ENCODE data around the gene CGREF1. TPM values are rescaled to one million over a fixed set of nuclear protein-coding genes. Genes with fewer than 3 reads are reported as not detected.

CGREF1 gene
- total RNA-seq, 1 experiment from 2014 or later = 3.7 TPM

DNA sequence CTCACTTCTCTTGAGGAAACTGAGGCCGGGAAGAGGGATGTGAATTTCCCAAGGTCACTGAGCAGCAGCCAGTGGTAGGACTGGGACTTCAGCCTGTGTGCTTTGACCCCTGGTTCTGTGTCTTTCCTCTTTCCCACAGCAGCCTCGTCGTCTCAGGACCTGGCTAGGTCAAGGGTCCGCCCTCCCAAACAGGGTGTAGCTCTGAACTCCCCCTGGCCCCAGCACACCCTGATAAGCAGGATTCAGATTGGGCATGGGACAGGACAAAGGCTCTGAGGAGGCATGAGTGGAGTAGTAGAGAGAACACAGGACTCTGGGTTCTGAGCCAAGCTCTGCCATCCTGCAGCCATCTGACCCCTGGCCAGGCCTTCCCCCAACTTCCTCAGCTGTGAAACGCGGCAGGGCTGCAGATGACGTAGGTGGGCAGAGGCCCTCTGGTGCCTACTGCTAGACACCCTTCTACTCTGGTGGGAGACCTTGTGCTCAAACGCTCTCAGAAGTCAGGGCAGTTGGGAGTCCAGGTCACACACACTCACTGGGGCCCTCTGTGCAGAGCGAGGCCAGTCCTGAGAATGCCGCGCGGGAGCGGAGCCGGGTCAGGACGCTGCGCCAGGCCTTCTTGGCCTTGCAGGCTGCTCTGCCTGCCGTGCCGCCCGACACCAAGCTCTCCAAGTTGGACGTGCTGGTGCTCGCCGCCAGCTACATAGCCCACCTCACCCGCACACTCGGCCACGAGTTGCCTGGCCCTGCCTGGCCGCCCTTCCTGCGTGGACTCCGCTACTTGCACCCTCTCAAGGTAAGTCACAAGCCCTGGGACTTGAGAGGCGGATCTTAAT is 30.9 kb upstream of the CGREF1 start:
- Mint-ChIP-seq H3K27me3 (ENCODE audit: unreplicated experiment) (peaks cover 56% of the 10 kb centered on the region), H3K4me1 (ENCODE audit: low read depth, unreplicated experiment) (no peaks in the 10 kb centered on the region), H3K27ac (ENCODE audit: unreplicated experiment) (no peak overlapping the region), H3K9me3 (ENCODE audit: low read depth, unreplicated experiment) (no peaks in the 10 kb centered on the region), H3K36me3 (ENCODE audit: insufficient read depth, unreplicated experiment) (no peaks in the 10 kb centered on the region), H3K4me3 (ENCODE audit: low read depth, unreplicated experiment) (no peak overlapping the region)
- intact Hi-C loops (cut with micrococcal nuclease; ENCODE audit: unreplicated experiment) = no loop called here
- CTCF ChIA-PET = interaction anchor here (0.6 kb wide), 1 partner anchor 133 kb away, joined by 3 read pairs; no protein-coding TSS in a partner anchor
- no TSS peak for BruUV-seq (replicated peaks)
- TF ChIP-seq, protein P1, sequence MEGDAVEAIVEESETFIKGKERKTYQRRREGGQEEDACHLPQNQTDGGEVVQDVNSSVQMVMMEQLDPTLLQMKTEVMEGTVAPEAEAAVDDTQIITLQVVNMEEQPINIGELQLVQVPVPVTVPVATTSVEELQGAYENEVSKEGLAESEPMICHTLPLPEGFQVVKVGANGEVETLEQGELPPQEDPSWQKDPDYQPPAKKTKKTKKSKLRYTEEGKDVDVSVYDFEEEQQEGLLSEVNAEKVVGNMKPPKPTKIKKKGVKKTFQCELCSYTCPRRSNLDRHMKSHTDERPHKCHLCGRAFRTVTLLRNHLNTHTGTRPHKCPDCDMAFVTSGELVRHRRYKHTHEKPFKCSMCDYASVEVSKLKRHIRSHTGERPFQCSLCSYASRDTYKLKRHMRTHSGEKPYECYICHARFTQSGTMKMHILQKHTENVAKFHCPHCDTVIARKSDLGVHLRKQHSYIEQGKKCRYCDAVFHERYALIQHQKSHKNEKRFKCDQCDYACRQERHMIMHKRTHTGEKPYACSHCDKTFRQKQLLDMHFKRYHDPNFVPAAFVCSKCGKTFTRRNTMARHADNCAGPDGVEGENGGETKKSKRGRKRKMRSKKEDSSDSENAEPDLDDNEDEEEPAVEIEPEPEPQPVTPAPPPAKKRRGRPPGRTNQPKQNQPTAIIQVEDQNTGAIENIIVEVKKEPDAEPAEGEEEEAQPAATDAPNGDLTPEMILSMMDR (IDR thresholded peaks at IDR 0.05; ENCODE audit: unreplicated experiment) = no peak
- DNase-seq = no peak

GRCh38 chr2:27148801-27149439 is 30.0 kb upstream of the CGREF1 start, which contains the start of gene TCF23:
Gene TCF23 (plus strand): TSS chr2:27149004. CDS start chr2:27149134, 130 bp downstream.
- Mint-ChIP-seq H3K9me3 (ENCODE audit: low read depth, unreplicated experiment) (no peaks in the 10 kb centered on the region), H3K27ac (ENCODE audit: unreplicated experiment) (no peak within 1 kb of the TSS), H3K4me3 (ENCODE audit: low read depth, unreplicated experiment) (no peak within 1 kb of the TSS), H3K4me1 (ENCODE audit: low read depth, unreplicated experiment) (no peaks in the 10 kb centered on the region), H3K27me3 (ENCODE audit: unreplicated experiment) (peaks cover 56% of the 10 kb centered on the region), H3K36me3 (ENCODE audit: insufficient read depth, unreplicated experiment) (no peaks in the 10 kb centered on the region)
- no peak for DNase-seq
- BruUV-seq (replicated peaks) = no TSS peak
- TF ChIP-seq, protein P1 (IDR thresholded peaks at IDR 0.05; ENCODE audit: unreplicated experiment) = no peak
- CTCF ChIA-PET = no interaction called here
- intact Hi-C loops (cut with micrococcal nuclease; ENCODE audit: unreplicated experiment) = no loop called here

DNA sequence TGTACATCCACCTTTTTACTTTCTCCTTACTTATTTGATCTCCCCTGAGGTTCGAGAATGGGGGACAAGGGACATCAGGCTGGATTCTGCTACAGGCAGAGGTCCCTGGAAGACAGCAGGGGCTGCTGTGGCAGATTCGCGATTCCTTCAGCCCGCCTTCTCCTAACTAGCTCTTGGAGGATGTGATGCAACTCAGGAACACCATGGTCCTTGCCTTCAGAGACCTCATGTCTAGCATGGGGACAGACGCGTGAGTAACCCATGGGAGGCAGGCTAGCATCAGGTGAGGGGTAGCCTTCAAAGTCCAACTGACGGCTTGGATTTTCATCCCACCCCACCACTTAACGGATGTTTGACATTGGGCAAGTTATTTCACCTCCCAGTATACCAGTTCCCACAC is 29.0 kb upstream of the CGREF1 start:
- peaks cover 56% of the 10 kb centered on the region for H3K27me3 Mint-ChIP-seq (ENCODE audit: unreplicated experiment)
- no peak for DNase-seq
- no peak overlapping the region for H3K27ac Mint-ChIP-seq (ENCODE audit: unreplicated experiment)
- H3K9me3 Mint-ChIP-seq (ENCODE audit: low read depth, unreplicated experiment) = no peaks in the 10 kb centered on the region
- H3K4me1 Mint-ChIP-seq (ENCODE audit: low read depth, unreplicated experiment) = no peaks in the 10 kb centered on the region
- no peak overlapping the region for H3K4me3 Mint-ChIP-seq (ENCODE audit: low read depth, unreplicated experiment)
- no peaks in the 10 kb centered on the region for H3K36me3 Mint-ChIP-seq (ENCODE audit: insufficient read depth, unreplicated experiment)
- BruUV-seq (replicated peaks) = no TSS peak
- CTCF ChIA-PET = no interaction called here
- intact Hi-C loops (cut with micrococcal nuclease; ENCODE audit: unreplicated experiment) = no loop called here
- TF ChIP-seq, protein P1 (IDR thresholded peaks at IDR 0.05; ENCODE audit: unreplicated experiment) = no peak

GRCh38 chr2:27145682-27146081 is 26.8 kb upstream of the CGREF1 start:
- H3K27ac Mint-ChIP-seq (ENCODE audit: unreplicated experiment) = no peak overlapping the region
- TF ChIP-seq, protein P1 (IDR thresholded peaks at IDR 0.05; ENCODE audit: unreplicated experiment) = no peak
- H3K36me3 Mint-ChIP-seq (ENCODE audit: insufficient read depth, unreplicated experiment) = no peaks in the 10 kb centered on the region
- peaks cover 48% of the 10 kb centered on the region for H3K27me3 Mint-ChIP-seq (ENCODE audit: unreplicated experiment)
- CTCF ChIA-PET = no interaction called here
- intact Hi-C loops (cut with micrococcal nuclease; ENCODE audit: unreplicated experiment) = no loop called here
- no TSS peak for BruUV-seq (replicated peaks)
- no peak overlapping the region for H3K4me3 Mint-ChIP-seq (ENCODE audit: low read depth, unreplicated experiment)
- no peaks in the 10 kb centered on the region for H3K4me1 Mint-ChIP-seq (ENCODE audit: low read depth, unreplicated experiment)
- no peaks in the 10 kb centered on the region for H3K9me3 Mint-ChIP-seq (ENCODE audit: low read depth, unreplicated experiment)
- no peak for DNase-seq

All from Calu3 (cell line).